ENCODE data around the gene STARD4.

STARD4 gene

DNA sequence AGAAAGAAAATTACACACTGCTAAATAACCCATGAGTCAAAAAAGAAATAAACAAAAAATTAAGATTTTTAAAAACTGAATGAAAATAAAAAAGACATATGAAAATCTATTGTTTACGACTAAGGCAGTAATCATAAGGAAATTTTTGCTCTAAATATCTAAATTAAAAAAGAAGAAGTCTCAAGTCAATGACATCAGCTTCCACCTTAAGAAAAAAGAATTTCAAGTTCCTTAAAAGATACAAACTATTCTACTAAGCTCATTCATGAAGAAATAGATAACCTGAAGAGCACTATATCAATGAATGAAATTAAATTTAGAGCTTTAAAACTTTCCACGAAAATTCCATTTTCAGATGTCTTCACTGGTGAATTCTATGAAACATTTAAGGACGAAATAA, 15.7 kb upstream of the STARD4 start:
- no peak for DNase-seq (ENCODE audit: low read depth)

DNA sequence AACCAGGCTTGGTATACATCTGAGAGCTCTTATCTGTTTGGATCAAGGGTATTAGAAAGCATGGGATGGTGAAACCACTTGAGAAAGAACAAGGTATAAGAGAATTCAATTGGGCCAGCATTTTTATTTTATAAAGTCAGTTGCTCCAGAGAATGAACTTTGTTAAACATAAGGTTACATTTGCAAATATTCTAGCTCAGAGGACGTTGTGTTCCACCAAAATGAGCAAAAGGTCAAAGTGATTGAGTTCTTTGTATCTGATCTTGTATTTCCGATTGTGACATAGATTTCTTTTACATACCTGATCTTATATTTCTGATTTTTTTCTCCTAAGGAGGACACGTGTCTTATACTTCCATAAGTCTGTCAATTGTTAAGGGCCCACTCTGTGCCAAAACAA, 8.6 kb upstream of the STARD4 start:
- no peak for DNase-seq (ENCODE audit: low read depth)

DNA sequence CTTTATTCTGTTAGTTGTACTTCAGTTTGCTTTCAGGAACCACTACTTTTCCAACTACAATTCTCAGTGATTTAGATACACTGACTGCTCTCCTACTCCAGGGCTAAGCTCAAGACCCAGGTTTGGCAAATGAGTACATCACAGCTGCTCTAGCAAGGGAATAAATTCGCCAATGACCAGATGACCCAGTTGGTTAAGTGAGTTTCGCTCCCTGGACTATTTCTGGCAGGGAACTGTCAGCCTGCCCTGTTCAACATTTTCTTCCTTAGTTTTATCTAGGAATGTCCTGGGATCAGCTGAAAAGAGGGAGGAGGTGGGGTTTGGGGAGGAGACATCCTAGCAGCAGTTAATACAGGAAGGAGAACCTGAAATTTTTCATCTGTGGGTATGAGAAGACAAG, 6.4 kb upstream of the STARD4 start:
- DNase-seq (ENCODE audit: low read depth), result peak; percentile 35

DNA sequence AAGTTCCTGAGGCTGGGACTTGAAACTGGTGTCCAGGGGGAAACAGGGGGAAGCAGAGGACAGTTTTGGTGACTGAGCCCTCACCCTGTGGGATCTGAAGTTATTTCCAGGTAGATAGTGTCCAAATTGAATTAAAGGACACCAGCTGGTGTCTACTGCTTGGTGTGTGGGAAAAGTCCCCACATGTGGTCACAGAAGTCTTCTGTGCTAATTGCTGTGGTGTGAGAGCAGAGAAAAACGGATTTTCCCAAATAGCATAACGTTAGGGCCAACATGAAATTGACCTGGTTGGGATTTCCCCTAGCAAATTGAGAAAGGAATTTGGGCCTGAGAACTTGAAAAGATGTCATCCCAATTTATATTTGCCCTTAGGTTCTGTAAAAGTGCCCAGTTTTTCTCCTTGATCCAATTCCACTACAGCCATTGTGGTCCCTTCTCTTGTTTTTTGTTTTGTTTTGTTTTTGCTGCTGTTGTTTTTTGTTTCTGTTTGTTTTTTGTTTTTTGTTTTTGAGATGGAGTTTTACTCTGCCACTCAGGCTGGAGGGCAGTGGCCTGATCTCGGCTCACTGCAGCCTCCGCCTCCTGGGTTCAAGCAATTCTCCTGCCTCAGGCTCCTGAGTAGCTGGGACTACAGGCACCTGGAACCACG, 5.6 kb upstream of the STARD4 start:
- no peak for DNase-seq (ENCODE audit: low read depth)

DNA sequence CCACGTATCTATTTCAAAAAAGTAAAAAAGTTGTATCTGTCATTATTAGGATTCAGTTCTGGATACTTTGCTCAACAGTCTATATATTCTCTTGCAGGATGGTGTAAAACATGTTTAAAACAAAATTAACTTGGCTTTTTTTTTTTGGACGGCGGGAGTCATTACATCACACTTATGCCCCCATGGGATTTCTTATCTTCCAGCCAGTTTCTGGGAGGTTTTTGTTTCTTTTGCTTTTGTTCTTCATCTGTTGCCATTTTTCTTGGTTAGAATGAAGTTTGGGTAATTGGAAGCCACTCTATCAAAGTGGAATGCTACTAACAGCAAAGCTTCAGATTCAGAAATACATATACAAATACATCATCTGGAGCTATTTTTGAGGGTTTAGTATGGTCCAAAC, 1.8 kb upstream of the STARD4 start:
- DNase-seq (ENCODE audit: low read depth), result no peak

DNA sequence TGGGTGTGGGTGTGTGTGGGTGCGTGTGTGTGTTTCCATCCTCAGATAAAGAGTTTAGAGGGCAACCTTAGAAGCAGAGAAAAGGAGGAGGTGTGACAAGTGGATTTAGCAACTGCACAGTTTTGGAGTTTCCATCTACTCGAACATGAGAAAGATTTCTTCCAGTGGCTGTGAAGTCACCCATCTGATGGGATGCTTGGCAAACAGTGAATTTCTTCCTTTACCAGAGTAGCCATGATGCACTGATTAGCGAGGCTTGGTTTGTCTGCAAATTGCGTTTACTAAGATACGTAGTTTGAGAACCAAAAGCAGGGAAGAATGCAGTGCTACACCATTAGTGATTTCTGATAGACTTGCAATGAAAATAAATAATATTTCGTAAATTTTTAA, 791 bp upstream of the STARD4 start:
- DNase-seq (ENCODE audit: low read depth), result no peak

DNA sequence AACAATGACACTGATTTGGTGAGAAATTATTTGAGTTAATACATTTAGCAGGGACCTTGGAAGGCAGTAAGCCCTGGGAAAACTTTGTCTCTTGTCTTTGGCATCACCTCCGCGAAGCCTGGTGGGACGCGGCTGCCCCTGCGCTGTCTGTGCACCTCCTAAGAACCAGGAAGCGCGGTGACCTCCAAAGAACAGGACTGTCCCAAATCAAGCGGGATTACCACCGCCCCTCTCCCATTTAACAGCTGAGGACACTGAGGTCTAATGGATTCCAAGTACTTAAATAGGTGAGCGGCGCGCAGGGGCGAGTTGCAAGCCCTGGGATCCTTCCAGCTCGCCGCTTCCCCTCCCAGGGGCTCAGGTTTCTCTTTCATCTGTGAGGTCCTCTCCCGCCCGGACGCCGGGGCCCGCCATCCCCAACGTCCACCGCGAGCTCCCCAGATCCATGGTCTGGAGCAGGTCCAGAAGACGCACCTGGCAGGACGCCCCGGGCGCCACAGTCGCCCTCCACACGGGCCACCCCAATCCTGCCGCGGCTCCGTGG, 432 bp downstream of the STARD4 start:
- peak; percentile 37 for DNase-seq (ENCODE audit: low read depth)

DNA sequence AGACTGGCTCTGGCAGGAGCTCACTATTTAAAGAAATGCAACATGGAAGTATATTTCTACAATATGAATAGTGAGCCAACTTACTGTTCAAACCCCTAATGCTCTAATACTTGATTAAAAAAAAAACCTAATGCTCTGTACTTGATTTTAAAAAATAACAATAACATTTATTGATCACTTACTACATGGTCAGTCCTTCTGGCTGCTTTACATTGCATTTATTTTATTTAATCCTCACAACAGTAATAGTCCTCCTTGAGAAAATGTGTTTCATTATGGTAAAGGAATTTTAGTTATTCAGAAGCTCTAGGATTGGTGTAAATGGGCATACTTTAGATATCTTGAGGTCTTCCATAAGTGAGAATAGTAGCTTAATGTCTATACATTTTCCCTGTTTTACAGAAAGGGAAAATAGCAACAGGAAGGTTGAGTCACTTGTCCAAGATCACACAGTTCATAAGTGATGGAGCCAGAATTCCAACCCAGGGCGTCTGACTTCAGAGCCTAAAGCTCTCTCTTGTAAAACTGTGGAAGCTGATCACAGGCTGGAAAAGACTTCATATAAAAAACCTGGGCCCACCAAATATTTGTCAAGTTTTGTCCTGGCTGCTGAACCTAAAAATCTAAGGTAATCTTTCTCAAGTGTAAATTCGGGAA, 1.0 kb downstream of the STARD4 start:
- peak; percentile 27 for DNase-seq (ENCODE audit: low read depth)

DNA sequence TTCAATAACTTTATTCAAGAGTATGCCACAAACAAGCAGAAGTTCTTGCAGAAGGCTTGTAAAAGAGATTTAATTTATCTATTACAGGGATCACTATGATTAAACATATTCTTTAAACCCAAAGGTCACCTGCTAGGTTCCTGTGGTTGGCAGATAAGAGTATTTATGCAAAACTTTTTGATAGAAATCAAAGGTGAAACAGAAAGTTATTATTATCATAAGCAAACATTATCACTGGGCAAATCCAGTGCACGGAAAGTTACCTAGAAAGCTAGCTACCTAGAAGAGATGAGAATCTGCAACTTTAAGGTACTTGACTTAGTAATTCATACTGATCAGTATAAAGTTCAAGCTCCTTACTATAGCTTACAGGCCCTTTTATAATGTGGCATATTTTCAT, 3.2 kb downstream of the STARD4 start:
- DNase-seq (ENCODE audit: low read depth), result no peak

DNA sequence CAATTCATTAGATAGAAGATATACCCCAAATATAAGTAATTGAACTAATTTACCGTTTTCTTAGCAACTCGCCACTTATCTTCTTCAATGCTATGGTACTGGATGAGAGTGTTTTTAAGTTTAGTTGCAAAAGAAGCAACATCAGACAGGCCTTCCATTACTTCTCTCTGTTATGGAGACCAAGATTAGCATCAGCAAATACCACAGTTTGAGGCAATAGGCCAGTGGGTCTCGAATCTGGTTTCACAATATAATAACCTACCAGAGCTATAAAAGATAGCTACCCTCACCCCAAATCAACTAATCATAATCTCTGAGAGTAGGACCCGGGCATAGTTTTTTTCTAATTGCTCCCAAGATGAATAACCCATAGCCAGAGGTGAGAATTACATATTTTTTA, 5.1 kb downstream of the STARD4 start:
- peak; percentile 62 for DNase-seq (ENCODE audit: low read depth)

DNA sequence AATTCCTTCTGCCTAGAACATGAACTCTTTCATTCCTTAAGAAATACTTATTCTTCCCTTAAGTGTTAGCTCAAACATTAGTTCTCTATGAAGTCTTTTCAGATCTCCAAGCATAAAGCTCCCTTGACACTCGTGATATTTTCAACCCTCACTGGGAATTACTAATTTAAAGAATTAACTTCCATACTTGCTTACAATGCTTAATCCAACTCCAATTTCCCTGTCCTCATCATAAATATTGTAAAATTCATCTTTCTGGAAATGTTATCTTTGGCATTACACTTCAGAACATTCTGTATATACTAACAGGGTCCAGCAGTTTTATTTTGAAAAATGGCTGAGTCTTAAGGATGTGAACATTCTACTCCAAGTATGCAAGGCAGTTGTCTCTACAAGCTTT, 7.2 kb downstream of the STARD4 start:
- DNase-seq (ENCODE audit: low read depth), result peak; percentile 33

DNA sequence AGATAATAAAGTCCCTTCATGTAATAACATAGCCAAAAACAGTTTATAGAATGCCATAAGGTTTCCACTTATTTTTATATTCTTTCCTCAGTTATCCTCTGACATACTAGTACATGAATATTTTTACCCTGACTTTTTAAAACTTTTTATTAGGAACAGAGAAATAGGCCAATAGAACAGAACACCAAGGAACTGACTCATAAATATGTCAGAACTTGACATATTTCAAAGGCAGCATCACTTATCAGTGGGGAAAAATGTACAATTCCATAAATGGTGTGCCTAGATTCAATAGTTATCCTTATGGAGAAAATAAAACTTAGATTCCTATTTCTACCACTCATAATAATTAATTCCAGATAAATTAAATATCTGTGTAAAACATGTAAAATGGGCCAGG, 9.4 kb downstream of the STARD4 start:
- peak; percentile 15 for DNase-seq (ENCODE audit: low read depth)

DNA sequence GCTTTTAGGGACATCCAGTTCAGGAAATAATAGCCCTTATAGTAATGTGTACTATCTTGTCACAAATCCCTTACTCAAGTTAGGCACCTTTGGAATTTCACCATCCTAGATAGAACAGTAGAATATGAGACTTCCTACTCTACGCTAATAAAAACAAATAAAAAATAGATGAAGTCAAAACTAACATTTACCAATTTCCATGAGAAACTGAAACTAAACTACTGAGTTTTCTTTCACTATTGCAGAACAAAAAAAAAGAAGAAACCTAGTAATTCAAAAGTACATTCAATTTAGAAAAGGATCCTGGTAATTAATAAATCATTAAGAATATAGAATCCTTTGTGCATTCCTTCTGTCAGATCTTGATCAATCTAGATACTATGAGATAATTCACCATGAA, 14.0 kb downstream of the STARD4 start:
- DNase-seq (ENCODE audit: low read depth), result no peak

DNA sequence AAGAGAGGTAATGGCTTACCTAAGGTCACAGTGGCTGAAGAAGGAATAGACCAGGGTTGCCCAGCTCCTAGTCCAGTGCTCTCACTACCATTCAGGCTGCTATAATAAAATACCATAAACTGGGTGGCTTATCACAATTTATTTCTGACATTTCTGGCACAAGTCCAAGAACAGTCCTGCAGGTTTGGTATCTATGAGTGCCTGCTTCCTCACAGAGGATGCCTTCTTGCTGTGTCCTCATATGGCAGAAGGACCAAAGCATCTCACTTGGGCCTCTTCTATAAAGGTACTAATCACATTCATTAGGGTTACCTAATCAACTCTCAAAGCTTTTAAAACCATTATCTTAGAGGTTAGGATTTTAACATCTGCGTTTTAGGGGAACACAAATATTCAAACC, 17.2 kb downstream of the STARD4 start:
- DNase-seq (ENCODE audit: low read depth), result no peak

DNA sequence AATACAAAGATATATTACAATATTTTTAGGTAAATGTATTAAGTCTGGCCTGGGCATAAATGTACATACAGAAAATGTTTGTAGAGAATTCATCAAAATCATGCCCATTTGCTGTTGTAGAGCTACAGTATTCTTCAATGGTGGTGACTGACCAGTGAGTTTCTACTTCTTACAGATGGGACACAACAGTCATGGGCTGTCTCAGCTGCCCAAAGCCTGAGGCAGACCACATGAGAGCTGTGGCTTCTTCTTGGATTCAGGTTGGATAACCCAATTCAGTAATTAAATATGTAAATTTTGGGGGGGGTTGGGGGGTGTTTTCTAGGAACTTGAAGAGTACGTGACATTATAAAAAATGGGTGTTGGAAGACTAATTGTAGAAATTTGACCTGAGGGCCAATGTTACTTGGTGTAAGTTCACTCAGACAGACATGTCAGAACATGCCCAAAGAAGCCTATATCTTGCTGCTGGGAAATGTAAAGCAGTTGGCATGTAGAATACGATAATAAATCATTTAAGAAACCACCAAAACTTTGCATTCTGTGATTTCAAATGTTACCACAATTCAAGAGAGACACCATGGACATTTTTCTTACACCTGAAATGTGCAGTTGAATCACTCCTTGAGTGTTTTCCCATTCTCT, 17.9 kb downstream of the STARD4 start:
- DNase-seq (ENCODE audit: low read depth), result peak; percentile 21

DNA sequence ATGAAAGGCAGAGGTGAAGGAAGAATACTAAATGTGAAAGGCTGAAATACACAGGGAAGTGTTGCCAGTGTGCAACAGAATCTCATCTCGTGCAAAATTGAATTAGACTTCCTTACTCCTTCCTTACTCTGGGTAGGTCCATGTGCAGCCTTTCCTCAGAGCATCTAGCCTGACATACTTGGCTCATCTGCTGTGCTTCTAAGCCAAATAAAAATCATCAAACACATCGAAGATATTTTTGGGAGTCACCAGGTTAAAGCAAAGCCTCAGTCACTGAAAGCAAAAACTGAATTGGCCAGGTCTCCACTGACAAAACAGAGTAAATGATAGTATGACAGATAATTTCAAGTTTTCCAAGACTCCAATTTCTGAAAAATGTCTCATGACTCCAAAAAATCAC, 19.3 kb downstream of the STARD4 start:
- DNase-seq (ENCODE audit: low read depth), result no peak

DNA sequence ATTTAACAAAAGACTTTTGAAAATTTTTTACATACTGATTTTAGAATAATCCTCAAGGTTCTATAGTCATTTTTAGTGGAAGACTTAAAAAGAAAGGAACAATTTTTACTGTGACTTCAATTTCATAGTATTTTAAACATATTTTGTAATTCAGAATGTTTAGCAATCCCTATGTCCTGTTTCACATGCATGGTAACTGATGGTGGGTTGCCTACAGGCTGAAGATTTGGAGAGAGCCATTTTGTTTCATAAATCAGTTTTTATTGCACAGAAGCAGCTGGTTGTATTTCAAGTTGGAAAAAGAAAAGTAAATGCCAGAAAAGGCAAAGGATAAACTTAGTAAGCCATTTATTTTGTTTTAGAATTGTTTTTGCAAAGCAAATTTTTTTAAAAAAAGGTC, 24.0 kb downstream of the STARD4 start:
- peak; percentile 17 for DNase-seq (ENCODE audit: low read depth)

DNA sequence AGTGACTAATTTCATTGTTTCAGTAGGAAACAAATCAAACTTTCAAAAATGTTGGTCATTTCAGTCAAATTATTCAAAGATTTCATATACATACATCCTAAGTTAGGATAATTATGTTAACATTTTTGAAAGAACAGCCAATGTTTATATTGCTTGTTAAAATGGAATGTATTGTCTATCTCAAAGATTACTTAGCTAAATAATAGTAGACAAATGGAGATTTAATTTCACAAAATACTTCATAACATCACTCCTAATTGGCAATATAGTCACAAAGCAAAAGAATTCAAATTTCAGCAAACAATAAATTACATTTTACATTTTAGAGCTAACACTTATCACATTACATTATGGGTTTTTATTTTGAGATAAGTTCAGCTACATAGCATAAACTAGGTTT, 25.4 kb downstream of the STARD4 start:
- no peak for DNase-seq (ENCODE audit: low read depth)

DNA sequence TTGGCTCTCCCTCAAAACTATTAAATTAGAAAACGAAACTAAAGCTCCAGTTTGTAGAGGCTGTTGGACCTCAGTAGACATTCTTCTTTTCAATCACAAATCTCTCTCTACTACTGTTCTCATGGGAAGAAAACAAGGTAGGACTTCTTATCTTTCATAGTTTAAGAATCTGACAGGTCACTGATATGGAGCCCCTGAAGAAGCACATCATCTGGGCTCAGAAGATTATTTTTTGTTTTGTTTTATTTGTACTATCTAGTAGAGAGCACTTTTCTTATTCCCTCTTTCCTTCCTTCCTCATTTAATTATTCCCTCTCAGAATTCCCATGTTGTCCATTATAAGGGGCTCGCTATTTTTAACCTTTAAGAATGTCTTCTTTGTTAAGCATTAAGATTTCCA, 26.3 kb downstream of the STARD4 start:
- no peak for DNase-seq (ENCODE audit: low read depth)

DNA sequence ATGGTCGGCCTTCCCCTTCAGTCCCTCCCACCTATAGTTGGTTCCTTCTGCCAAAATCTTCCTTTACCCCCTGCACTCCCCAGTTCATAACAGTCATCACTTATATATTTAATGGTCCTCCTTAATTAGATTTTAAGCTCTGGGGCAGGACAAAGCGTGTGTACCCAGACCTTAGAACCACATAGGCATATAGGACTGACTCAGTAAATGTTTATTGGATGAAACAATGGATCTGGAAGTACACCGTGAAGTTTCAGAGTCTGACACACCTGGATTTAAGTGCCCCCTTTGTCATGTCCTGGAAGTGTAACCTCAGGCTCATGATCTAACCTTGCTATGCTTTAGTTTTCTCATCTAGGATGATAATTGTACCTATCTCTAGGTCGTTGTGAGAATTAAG, 32.0 kb downstream of the STARD4 start:
- DNase-seq (ENCODE audit: low read depth), result no peak

DNA sequence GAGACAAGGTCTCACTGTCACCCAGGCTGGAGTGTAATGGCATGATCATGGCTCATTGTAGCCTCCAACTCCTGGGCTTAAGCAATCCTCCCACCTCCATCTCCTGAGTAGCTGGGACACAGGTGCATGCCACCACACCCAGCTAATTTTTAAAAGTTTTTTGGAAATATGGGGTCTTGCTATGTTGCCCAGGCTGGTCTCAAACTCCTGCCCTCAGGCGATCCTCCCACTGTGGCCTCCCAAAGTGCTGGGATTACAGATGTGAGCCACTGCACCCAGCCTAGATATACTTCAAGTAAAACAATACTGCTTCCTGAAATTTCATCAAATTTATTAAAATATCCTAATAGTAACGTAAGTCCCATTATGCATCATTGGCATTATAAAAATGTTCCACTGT, 33.4 kb downstream of the STARD4 start:
- no peak for DNase-seq (ENCODE audit: low read depth)

DNA sequence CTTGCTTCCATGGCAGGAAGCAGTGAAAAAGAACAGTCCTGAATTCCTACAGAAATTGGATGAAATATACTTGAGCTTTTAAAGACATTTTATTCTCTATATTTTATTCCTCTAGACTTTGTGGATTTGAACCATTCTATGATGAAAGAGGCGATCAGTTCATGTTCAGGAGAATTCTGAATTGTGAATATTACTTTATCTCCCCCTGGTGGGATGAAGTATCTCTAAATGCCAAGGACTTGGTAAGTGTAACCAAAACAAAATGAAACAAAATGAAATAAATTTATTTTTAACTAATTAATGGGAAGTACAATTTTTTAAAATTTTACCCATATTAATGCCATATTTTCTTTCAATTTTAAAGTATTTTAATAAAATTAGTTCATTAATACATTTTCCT, 34.1 kb downstream of the STARD4 start:
- DNase-seq (ENCODE audit: low read depth), result no peak

DNA sequence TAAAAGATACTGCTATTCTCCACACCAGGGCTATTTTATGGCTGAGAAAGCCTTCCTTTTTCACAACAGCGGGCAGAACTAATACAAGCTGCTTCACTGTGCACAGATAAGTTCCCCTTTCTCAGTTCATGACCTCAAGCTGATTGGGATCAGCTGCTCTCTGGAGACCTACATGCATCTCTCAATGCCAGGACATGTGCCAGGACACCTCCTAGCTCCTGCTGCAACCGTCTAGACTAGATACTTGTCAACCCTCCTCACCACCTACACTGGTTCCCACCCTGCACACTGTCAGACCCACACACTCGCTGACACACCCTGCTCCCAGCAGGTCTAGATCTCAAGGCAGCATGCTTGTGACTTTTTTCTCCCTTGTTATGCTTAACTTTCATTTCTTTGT, 39.8 kb downstream of the STARD4 start:
- DNase-seq (ENCODE audit: low read depth), result no peak

DNA sequence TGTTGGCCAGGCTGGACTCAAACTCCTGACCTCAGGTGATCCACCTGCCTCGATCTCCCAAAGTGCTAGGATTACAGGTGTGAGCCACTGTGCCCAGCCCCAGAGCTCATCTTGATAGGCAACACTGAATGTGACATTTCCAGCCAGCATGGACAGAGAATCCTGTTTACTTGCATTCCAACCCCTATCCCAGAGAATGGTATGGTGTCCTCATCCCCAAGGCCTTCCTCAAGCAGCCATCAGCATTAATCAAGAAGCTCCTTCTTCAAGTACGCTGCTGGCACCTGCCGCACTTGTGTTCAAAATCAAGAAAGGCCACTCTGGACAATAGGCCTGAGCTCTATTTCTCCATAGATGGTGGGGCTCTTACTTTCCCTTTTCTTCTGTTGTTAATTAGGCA, 40.2 kb downstream of the STARD4 start:
- no peak for DNase-seq (ENCODE audit: low read depth)

Measured in amniotic epithelial cell (primary cell).